ENCODE data around the gene GATD1.

Gene GATD1

GRCh38 chr11:777288-778255 is at the start of gene GATD1:
Gene GATD1 (minus strand): TSS chr11:777487. CDS start chr11:777462, 25 bp downstream.
- peak; percentile 97 for DNase-seq

DNA sequence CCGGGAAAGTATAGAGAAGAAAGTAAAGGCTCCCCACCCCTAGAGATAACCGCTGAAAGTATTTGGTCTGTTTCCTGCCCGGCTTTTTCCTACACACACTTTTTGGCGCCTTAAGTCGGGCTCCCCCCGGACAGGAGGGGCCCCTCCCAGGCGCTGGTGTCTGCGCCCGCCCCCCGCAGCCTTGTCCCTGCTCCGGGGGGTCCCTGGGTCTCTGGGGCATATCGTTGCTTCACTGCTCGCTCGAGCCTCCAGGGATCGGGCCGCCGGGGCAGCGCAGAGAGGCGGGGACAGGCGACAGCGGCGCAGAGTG is 49.5 kb upstream of the GATD1 start:
- no peak for DNase-seq

DNA sequence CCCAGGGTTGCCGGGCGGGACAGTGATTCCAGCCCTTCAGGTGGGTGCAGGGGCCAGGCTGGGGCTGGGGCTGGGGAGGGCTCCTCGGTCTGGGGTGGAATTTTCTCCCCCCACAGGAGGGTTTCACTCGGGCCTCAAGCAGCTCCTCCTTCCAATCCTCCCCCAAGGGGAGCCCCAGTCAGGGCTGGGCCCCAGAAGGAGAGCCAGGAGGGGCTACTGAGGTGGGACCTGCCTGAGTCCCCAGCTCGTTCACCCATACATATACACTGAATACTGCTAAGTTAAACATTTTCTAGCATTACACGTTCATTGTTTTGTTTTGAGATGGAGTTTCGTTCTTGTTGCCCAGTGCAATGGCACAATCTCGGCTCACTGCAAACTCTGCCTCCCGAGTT is 48.9 kb upstream of the GATD1 start:
- no peak for DNase-seq

GRCh38 chr11:825366-826226 is 48.3 kb upstream of the GATD1 start:
- DNase-seq: peak; percentile 62

- DNase-seq: peak; percentile 86
Observed at GRCh38 chr11:824942-825341, 47.7 kb upstream of the GATD1 start.

DNA sequence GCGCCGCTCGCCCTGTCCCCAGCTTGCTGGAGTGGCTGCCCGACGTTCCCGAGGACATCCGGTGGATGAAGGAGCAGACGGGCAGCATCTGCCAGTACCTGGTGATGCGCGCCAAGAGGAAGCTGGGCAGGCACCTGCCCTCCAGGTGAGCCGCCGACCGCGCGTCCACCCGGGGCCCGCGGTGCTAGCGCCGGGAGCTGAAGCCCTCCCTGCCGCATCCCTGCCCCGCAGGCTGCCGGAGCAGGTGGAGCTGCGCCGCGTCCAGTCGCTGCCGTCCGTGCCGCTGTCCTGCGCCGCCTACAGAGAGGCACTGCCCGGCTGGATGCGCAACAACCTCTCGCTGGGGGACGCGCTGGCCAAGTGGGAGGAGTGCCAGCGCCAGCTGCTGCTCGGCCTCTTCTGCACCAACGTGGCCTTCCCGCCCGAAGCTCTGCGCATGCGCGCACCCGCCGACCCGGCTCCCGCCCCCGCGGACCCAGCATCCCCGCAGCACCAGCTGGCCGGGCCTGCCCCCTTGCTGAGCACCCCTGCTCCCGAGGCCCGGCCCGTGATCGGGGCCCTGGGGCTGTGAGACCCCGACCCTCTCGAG is 47.1 kb upstream of the GATD1 start:
- DNase-seq: peak; percentile 98

GRCh38 chr11:823441-824291 is 46.4 kb upstream of the GATD1 start:
- DNase-seq: peak; percentile 91

DNA sequence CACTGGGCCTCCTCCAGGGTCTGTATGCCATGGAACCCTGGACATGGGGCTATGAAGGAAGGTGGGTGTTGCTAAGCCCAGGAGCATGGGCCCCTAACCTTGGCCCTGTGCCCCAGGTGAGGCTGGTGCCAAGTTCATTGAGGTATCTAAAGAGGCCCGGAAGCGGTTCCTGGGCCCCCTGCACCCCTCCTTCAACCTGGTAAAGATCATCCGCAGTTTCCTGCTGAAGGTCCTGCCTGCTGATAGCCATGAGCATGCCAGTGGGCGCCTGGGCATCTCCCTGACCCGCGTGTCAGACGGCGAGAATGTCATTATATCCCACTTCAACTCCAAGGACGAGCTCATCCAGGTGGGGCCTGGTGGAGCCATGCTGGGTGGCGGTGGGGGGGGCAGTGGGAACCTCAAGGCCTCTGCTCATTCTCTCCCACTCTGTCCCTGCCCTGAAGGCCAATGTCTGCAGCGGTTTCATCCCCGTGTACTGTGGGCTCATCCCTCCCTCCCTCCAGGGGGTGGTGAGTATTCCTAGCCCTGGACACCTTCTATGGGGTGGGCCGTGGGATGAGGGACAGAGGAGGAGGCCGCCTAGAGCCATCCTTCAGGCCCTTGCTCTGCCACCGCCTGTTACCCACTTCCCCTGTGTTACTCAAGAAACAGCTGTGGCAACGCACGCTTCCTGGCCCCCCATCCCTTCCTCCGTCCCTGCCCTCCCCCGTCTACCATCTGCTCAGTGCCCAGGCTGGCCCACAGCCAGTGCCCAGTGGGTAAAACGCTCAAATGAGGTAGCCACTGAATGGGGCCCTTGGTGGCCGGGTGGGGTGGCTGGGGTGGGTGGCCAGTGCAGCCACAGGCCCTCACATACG is 44.5 kb upstream of the GATD1 start:
- DNase-seq: peak; percentile 61

DNA sequence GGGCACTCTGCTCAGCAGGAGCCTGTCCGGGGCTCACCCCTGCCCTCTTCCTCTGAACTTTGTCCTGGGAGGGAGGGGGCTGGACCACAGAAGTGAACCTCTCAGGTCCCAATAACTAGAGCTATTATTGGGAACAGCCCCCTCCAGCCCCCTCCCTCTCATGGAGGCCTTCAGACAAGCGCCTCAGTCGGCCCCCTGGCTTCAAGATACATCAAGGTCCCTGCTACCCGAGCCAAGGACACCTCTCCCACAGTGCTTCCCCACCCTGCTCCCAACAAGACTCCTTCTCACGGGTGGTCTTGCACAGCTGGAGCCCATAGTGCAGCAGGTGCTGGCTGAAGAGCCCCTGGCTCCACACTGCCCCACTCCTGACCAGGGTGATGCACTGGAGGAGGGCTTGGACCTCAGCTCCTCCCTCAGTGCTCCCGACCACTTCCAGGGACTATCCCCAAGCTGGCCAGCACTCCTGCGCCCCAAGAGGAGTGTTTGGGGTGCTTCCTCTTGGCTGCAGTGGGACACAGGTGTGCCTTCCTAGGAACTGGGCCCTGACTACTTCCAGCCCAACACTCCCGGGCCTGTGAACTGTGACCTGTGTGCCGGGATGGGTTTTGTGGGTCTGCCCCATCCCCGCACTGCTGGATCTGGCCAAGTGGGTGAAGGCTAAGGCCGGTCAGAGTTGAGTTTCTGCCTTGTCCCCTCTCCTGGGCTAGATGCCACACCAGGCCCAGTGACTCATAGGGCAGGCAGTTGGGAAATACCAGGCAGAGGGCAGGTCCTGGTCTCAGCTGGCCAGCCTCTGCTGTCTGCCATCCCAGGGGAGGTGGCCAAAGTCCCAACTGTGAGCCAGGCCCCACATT is 43.6 kb upstream of the GATD1 start:
- peak; percentile 84 for DNase-seq

- peak; percentile 99 for DNase-seq
Observed at GRCh38 chr11:819943-820649, 42.8 kb upstream of the GATD1 start.

DNA sequence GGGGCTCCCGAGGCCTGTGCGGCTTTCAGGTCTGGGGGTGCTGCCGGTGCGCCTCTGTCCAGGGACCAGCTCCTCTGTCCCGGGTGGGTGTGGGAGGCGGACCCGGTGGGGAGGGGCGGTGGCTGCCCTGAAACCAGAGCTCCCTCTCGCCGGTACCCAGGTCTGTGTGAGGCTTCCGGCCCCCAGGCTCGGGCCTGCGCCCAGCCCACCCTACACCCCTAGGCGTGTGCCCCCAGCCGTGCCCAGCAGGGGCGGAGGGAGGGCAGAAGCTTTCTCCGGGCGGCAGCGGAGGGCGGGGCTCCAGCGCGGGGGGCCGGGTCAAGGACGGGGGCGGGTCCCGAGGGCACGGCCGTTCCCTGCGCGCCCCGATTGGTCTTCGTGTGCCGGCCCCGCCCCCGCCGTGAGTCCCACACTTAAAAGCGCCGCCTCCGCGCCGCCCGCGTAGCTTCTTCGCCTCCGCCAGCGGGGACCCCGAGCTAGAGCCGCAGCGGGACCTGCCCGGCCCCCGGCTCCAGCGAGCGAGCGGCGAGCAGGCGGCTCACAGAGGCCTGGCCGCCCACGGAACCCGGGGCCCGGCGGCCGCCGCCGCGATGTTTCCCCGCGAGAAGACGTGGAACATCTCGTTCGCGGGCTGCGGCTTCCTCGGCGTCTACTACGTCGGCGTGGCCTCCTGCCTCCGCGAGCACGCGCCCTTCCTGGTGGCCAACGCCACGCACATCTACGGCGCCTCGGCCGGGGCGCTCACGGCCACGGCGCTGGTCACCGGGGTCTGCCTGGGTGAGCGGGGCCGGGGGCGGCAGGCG is 42.0 kb upstream of the GATD1 start:
- peak; percentile 98 for DNase-seq

DNA sequence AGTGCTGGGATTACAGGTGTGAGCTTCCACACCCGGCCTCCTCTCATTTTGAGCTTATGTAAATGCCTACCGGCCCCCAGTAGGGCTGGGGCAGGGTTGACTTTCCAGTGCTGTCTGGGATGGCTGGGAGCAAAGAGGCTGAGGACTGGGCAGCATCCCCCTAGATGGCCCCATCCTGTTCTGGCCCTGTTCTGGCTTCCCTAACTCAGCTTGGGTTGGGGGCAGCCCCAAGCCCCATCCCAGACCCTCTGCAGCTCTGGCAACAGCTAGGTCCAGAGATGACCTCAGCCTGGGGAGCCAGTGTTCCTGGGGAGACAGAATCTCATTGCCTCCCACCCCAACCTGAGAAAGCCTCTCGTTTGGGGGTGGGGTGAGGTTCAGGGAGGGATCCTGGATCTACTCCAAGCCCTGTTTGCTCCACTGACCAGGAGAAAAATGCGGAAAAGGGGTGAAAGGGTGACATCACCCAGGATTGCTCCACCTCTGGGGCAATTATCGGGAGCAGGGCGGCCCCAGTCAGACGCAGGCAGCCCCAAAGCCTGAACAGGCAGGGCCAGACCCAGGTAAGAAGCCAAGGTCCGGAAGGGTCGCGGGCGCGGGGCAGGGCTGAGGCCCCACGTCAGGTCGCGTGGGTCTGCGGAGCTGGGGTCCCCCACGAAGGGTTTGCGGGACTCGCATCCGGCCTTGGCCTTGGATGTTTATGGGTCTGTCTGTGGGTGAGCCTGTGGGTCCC is 41.3 kb upstream of the GATD1 start, which contains the start of gene PNPLA2:
PNPLA2 (plus strand) TSS at position 519 of the 733 bp plus-strand sequence. CDS start 805 bp downstream, outside the sequence.
- peak; percentile 64 for DNase-seq

DNA sequence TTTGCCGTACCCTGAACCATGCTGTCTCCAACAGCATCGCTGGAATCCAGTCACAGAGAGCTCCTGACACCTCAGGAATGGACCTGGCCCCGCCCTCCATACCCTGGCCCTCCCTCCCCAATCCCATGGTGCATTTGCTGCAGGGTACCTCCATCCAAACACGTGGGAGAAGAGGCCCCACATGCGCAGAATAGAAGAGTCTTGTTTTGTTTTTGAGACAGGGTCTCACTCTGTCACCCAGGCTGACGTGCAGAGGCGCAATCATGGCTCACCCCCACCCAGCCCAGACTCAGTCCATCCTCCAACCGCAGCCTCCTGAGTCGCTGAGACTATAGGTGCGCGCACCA is 39.1 kb upstream of the GATD1 start:
- DNase-seq: peak; percentile 56

- no peak for DNase-seq
Observed at GRCh38 chr11:815675-816432, 38.6 kb upstream of the GATD1 start.

- no peak for DNase-seq
Observed at GRCh38 chr11:813456-814096, 36.3 kb upstream of the GATD1 start.

DNA sequence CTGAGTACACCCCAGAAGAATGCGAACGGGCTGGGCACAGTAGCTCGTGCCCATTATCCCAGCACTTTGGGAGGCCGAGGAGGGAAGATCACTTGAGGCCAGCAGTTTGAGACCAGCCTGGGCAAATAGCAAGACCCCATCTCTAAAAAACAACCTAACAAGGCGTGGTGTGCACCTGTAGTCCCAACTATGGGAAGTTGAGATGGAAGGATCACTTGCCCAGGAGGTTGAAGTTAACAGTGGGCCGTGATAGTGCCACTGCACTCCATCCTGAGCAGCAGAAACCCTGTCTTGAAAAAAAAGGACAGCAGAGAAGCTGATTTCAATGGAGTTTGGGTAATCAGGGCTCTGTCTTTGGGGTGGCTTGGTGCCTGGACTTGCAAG is 35.8 kb upstream of the GATD1 start:
- DNase-seq: no peak

- DNase-seq: no peak
Observed at GRCh38 chr11:812390-812789, 35.1 kb upstream of the GATD1 start.
